Skeletal muscle cell (primary cell): Measurements from ENCODE around the gene MORN5.

Experiments
- DNase-seq: peaks from one replicate; pipeline ENCODE4 v3.0.0-alpha.2; 2010; ENCODE audit warnings: low read depth
- H3K4me3 ChIP-seq: 2 replicates; pipeline ENCODE4 v1.5.1; 2011; ENCODE audit warnings: low read depth, mild to moderate bottlenecking, control low read depth, low read length, moderate library complexity

The MORN5 gene

DNA sequence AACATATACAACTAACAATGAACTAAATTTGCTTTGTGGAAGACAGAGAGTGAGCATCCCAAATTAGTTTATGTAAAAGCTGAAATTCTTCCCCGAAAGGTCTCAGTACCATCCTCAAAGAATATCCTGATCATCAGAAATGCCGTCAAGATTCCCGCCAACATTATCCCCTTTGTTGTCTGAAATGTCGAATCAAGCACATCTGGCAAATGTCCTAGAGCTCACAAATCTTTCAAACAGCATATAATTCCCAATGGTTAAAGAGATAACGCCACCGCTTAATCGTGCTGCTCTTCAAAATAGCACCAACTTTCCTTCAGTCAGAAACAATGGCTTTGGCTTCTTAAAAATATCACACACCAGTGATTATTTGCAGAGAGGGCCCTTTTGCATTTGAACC, 23.8 kb downstream of the MORN5 start:
- H3K4me3 ChIP-seq = no peak overlapping the region
- no peak for DNase-seq

DNA sequence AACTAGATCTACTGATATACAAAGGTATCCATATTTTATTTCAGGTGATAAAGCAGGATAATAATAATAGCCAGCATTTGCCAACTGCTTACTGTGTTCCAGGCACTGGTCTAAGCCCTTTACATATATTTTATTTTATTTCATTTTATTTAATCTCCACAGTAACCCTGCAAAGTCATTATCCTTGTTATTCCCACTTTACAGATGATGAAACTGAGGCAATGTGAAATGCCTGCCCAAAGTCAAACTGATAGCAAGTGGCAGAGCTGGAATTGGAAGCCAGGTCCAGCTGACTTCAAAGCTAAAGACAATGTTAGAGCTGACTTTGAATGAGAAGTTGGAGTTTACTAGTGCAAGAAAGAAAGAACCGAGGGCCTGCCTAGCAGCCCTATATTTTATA, 24.8 kb downstream of the MORN5 start:
- DNase-seq = no peak
- H3K4me3 ChIP-seq = no peak overlapping the region

GRCh38 chr9:122186301-122186700, 26.6 kb downstream of the MORN5 start:
- no peak for DNase-seq
- no peak overlapping the region for H3K4me3 ChIP-seq

DNA sequence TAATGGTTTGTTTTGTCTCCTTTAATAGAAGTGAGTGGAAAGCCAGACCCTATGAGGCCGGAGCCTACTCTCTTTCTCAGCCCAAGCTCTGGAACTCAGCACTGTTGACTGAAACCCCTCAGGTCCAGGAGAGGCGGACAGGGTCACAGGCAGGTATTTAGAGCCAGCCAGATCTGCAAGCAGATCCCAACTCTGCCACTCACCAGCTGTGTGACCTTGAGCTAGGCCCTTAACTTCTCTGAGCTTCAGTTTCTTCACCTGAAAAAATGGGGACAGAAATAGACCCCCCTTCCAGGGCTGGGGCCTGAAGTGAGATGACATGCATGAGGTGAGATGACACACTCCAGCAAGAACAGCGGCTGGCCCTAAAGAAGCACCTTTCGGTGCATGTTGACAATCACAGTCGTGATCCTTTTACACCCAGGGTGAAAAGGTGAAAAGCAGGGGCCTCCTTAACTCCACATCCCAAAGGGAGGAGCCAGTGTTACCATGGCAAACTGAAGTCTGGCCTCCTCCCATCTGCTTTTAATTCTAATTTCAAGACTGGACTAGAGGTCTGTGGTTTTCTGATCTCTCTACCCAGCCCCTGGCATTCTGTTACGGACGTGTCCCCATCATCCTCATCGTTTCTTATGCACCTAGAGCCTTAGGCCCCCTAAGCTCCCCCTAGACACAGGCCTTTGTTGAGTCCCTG, 27.2 kb downstream of the MORN5 start:
- DNase-seq = no peak
- H3K4me3 ChIP-seq = no peak overlapping the region

- no peak for DNase-seq
- no peak overlapping the region for H3K4me3 ChIP-seq
Measured at GRCh38 chr9:122188369-122188768, 28.7 kb downstream of the MORN5 start.

DNA sequence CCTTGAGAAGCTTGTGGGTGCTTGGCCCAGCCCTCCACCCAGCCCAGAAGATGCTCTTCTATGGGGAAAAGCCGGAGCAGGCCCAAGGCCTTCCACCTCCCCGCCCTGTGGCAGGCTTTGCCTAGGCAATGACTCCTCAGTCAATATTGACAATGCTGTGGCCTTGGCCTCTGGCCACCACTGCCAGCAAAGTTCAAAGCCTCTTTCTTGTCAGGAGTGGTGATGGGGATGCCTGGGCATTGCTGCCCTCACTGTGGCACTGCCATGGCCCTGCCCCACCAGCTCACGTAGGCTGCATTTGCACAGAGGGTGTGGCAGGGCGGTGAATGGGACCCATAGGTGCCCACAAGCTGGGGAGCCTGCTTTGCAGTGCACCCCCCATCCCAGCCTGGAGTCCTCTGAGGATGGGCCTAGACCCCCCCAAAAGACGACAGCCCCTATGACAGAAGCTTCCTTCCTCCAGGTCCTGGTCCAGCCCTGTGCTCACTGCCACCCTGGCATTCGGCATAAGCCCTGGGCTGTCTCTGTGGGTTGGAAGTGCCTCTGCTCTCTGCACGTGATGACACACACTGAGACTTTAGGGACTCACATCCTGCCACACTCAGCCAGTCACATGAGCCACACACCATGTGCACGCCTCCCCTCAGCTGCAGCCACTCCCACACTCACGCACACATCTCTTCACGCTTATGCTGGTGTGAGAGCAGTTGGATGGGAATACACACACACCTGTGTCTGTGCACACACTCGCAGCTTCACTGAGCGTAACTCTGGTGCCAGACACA, 31.1 kb downstream of the MORN5 start:
- H3K4me3 ChIP-seq = no peak overlapping the region
- no peak for DNase-seq

GRCh38 chr9:122191584-122191983, 31.9 kb downstream of the MORN5 start:
- no peak for DNase-seq
- H3K4me3 ChIP-seq = no peak overlapping the region

- DNase-seq = no peak
Measured at GRCh38 chr9:122192261-122192875, 32.7 kb downstream of the MORN5 start.

DNA sequence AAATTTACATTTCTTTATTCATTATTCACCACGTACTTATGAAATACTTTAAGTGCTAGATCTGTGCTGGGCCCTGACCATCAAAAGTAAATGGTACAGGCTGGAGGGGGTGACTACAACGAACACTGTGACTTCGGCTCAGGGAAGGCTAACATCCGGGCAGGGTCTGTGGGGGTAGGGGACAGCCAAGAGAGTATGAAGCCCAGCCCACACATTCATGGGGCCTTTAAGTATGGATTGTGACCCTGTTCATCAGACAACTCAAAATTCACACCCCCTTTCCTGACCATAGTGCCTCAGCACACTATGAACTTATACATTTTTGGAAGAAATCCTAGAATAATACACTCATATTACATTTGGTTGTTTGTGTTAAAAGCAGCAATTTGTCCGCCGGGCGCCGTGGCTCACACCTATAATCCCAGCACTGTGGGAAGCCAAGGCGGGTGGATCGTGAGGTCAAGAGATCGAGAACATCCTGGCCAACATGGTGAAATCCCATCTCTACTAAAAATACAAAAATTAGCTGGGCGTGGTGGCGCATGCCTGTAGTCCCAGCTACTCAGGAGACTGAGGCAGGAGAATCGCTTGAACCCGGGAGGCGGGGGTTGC, 33.3 kb downstream of the MORN5 start:
- DNase-seq = no peak
- no peak overlapping the region for H3K4me3 ChIP-seq

More at GRCh38 chr9:122192261-122192875, 32.7 kb downstream of the MORN5 start:
- no peak overlapping the region for H3K4me3 ChIP-seq

- DNase-seq = no peak
- H3K4me3 ChIP-seq = no peak overlapping the region
Measured at GRCh38 chr9:122193651-122194050, 33.9 kb downstream of the MORN5 start.

DNA sequence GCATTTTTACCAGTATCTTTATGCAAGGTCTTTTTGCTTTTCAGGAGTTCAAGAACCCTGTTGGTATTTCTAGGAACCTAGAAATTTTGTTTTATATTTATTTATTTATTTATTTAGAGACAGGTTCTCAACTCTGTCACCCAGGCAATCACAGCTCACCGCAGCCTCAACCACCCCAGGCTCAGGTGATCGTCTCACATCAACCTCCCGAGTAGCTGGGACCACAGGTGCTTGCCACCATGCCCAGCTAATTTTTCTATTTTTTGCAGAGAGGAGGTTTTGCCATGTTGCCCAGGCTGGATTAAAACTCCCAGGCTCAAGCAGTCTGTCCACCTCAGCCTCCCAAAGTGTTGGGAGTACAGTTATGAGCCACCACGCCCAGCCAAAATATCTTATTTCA, 36.2 kb downstream of the MORN5 start:
- no peak for DNase-seq

GRCh38 chr9:122197426-122197825, 37.7 kb downstream of the MORN5 start:
- no peak overlapping the region for H3K4me3 ChIP-seq
- DNase-seq = no peak

More for the DNA sequence above, 36.2 kb downstream of the MORN5 start:
- no peak overlapping the region for H3K4me3 ChIP-seq

DNA sequence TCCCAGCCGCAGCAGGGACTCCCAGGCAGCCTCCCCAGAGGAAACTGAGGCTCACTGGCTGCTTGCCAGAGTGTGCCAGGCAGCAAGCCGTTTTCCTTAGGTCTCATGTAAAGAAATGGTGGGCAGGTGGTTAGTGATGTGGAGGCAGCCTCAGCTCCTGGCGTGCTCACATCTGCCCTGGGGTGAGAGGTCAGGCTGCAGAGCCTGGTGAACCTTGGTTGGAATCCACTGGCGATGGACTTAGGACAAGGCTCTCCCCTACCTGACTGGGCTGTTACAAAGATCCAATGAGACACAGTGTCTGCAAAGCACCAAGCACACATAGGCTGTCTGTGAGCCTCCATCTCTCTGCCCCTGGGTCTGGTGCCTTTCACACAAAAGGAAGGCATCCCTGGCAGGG, 38.2 kb downstream of the MORN5 start:
- DNase-seq = no peak
- H3K4me3 ChIP-seq = no peak overlapping the region

DNA sequence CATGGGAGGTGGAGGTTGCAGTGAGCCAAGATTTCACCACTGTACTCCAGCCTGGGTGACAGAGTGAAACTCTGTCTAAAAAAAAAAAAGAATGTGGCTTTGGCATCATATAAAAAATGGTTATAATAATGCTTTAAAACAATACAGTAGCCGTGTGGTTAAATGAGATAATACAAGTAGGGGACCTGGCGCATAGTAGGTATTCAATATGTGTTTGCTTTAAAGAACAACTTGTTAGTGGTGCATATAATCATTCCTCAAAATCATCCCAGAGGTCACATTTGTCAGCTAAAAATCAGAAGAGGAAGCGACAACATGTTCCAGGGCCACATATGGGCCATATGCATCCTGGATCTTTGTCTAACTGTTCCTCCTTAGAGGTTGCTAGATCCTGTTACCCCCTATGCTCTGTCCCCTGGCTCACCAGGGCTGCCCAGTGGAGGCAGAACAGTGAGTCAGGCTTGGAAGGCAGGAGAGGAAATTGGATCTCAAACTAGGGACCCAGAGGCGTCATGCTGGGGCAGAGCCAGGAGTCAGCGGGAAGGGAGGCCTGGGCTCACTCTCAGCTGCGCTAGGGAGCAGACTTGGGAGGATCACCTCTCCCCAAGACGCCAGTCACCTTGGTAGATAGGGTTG, 41.4 kb downstream of the MORN5 start:
- no peak overlapping the region for H3K4me3 ChIP-seq
- DNase-seq = peak; percentile 56

DNA sequence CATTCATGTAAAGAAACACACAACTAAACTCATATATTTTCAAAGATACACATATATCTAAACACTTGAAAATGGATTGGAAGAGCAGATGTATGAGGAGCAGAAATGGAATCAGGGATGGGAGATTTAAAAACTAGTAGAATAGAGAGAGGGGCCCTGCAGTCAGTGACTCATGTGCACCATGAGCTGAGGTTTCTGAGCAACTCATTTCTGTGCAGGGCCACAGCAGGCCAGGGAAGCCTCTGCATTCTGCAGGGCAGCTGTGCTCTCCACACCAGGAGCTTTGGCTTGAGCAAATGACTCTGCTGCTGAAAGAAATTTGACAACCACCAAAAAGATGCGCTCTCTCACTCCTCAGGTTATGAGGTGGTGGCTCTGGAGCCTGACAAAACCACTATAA, 41.9 kb downstream of the MORN5 start:
- DNase-seq = peak; percentile 39
- no peak overlapping the region for H3K4me3 ChIP-seq

DNA sequence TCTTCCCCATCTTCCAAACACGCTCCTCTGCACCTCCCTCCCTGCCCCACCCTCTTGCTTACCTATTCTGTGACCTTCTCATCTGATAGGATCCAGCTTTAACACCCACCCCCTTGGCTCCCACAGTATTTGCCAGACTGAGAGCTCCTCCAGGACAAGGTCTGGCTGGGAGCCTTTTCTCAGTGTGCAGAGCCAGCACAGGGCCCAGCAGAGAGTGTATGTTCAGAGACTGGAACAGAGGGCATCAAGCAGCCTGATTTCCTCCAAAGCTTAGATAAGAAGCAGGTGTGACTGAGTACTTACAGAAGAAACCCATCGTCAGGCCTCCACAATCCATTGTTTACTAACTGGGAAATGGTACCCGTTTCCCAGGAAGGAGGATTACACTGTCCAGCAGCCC, 42.4 kb downstream of the MORN5 start:
- DNase-seq = no peak
- no peak overlapping the region for H3K4me3 ChIP-seq

- no peak for DNase-seq
Measured at GRCh38 chr9:122204055-122204454, 44.3 kb downstream of the MORN5 start.

DNA sequence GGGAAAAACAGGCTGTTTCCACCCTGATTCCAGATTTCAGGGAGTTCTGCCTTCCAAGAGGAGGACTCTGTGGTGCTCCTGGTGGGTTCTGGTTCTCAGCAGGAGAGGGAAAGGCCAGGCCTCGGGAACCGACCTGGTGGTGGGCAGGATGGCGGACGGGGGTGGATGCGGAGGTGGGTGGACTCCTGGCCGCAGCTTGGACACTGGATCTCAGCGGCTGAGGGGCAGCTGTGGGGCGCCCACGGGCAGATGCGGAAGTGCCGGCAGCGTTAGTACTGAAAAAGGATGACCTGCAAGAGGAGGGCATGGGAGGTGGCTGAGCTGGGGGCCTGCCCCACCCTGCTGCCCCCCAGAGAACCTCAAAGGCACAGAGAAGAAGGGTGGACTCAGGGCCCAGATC, 44.8 kb downstream of the MORN5 start:
- no peak overlapping the region for H3K4me3 ChIP-seq
- DNase-seq = no peak

More at GRCh38 chr9:122204055-122204454, 44.3 kb downstream of the MORN5 start:
- H3K4me3 ChIP-seq = no peak overlapping the region

DNA sequence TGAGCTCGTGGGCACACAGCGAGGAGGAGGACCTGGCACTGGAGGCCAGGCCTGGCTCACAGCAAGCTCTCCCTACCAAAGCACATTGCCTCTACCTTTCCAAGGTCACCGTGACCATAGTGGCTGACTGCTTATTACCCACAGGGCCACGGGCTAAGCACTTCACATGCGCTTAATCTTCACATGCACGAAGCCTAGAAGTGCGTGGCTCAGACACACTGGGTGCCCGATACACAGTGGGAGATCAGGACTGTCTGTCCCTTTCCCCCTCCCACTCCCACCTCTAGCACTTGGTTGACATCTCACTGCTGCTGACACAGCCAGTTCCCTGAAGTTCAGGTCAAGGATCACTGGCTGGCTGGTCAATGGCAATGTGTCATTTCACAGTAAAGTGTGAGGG, 45.5 kb downstream of the MORN5 start:
- no peak overlapping the region for H3K4me3 ChIP-seq
- no peak for DNase-seq
